GM06990 (cell line): ENCODE data around the gene FTO.

Source experiments
- DNase-seq: peaks from one replicate; pipeline ENCODE4 v3.0.0-alpha.2; 2011; ENCODE audit not compliant: insufficient read length; ENCODE audit errors: extremely low read depth
- H3K27me3 ChIP-seq: replicated peaks from 2 replicates; pipeline ENCODE4 v1.6.0; 2011; ENCODE audit warnings: low read length; ENCODE audit not compliant: control insufficient read depth, insufficient read depth
- H3K36me3 ChIP-seq: 2 replicates; pipeline ENCODE4 v1.5.1; 2011; ENCODE audit warnings: low read length; ENCODE audit not compliant: control insufficient read depth, insufficient read depth
- H3K4me3 ChIP-seq: replicated peaks from 2 replicates; pipeline ENCODE4 v1.5.1; 2011; ENCODE audit warnings: low read depth, mild to moderate bottlenecking, control low read depth, low read length
- TF ChIP-seq, protein P1 (sequence below): IDR thresholded peaks from 2 replicates; pipeline ENCODE4 v1.5.1; 2011; ENCODE audit warnings: low read length, control low read depth, mild to moderate bottlenecking, inconsistent platforms; ENCODE audit not compliant: insufficient read depth, poor library complexity, severe bottlenecking

FTO gene

DNA sequence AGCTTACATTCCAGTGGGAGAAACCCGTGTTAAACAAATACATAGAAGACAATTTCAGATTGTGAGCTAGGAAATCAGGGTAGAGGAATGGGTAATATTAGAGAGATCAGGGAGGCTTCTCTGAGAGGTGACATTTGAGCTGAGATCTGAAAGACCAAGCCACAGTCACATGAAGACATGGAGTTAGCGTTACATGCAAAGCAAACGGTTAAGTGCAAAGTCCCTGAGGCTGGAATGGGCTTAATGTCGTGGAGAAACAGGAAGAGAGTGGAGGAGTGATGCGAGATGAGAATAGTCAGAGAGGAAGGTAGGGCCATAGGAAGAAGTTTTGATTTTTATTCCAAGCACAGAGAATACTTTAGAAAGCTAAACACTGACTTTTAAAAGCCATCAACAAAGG is 336.5 kb downstream of the FTO start:
- Histone ChIP-seq H3K27me3 (no peaks in the 10 kb centered on the region), H3K4me3 (no peak overlapping the region), H3K36me3 (no peaks in the 10 kb centered on the region)
- TF ChIP-seq, protein P1, sequence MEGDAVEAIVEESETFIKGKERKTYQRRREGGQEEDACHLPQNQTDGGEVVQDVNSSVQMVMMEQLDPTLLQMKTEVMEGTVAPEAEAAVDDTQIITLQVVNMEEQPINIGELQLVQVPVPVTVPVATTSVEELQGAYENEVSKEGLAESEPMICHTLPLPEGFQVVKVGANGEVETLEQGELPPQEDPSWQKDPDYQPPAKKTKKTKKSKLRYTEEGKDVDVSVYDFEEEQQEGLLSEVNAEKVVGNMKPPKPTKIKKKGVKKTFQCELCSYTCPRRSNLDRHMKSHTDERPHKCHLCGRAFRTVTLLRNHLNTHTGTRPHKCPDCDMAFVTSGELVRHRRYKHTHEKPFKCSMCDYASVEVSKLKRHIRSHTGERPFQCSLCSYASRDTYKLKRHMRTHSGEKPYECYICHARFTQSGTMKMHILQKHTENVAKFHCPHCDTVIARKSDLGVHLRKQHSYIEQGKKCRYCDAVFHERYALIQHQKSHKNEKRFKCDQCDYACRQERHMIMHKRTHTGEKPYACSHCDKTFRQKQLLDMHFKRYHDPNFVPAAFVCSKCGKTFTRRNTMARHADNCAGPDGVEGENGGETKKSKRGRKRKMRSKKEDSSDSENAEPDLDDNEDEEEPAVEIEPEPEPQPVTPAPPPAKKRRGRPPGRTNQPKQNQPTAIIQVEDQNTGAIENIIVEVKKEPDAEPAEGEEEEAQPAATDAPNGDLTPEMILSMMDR = no peak
- DNase-seq = no peak

DNA sequence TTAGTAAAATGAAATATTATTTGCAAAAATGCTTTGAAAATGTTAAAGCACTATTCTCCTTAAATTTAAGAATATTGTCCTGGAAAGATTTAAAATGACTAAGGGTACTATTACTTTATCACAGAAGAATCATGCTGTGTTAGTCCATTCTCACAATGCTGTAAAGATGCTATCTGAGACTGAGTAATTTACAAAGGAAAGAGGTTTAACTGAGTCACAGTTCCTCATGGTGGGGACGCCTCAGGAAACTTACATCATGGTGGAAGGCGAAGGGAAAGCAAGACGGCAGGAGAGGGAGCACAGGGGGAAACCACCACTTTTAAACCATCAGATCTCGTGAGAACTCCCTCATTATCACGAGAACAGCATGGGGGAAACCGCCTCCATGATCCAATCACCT is 337.0 kb downstream of the FTO start:
- no peak overlapping the region for H3K4me3 ChIP-seq
- H3K36me3 ChIP-seq = no peaks in the 10 kb centered on the region
- TF ChIP-seq, protein P1 = no peak
- no peaks in the 10 kb centered on the region for H3K27me3 ChIP-seq
- no peak for DNase-seq

DNA sequence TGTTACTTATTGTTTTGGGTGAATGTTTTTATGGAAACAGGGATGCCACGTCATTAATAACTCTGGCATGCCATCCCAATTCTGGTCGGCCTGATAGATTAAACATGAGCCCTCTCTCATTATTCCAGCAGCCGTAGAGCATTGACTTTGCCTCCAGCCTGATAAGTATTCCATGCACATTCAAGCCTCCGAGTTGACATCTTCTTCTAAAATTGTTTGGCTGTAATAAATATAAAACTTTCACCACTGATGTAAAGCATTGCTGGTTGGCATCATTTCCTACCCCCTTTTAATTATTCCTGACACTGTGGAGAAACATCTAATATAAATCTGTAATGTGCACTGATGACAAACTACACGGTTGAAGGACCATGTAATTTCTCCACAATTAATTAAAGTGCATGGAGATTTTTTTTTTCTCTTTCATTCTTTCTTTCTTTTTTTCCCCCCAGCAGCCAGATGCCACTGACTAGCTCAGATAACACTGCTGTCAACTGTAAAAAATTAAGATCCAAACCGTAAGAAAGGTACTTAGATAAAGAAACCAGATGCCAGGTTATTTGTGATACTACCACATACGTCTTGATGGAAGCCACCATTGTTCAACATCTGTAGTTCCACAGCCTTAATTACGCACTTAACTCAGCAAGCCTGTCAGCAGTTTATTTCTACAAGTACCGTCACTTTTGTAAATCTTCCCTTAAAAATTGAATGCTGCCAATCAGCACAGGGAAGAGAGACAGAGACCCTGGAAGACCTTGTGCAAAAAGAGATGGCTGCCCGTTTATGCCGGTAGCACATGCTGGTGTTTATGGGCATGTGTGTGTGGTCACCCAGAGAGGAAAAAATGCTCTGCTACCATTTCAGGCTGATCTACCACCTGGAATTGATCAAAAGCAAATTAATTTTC is 344.9 kb downstream of the FTO start:
- no peak for DNase-seq
- Histone ChIP-seq H3K4me3 (no peak overlapping the region), H3K36me3 (no peaks in the 10 kb centered on the region), H3K27me3 (no peaks in the 10 kb centered on the region)
- TF ChIP-seq, protein P1 = no peak

DNA sequence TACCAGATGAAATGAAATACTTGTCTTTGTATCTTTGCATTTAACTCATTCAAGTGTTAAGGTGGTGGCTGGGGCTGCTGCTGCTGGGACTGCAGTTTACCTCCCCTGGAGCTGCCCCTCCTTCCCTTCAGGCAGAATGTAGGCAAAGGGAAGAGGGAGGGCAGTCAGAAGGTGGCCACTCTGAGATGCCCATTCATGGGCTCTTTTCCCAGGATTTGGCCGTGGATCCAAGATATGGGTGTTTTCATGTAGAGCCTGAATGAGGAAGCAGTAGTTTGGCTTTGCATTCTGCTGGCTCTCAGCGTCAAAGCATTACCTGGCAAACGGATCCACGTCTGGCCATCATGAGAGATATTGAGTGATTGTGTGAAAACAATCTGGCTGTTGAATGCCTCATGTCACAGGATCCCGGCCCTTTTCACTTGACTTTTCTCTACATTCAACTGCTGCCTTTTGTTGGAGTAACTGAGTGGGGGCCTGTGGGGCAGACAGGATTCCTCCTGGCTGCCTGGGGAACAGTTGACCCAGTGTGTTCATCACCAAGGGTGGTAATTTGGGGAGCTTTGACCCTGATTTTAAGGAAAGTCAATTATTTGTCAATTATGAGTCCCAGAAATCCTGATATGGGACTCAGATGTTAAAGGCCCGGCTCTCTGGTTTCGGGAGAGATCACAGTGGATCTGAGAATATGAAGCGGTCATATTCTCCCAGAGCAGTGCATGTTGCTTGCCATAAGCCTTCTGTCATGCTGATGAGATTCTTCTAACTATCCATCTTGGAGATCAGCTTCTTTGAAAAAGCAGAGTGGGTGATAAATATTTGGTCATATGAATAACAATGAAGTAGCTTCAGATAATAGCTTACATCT is 345.9 kb downstream of the FTO start:
- no peak overlapping the region for H3K4me3 ChIP-seq

DNA sequence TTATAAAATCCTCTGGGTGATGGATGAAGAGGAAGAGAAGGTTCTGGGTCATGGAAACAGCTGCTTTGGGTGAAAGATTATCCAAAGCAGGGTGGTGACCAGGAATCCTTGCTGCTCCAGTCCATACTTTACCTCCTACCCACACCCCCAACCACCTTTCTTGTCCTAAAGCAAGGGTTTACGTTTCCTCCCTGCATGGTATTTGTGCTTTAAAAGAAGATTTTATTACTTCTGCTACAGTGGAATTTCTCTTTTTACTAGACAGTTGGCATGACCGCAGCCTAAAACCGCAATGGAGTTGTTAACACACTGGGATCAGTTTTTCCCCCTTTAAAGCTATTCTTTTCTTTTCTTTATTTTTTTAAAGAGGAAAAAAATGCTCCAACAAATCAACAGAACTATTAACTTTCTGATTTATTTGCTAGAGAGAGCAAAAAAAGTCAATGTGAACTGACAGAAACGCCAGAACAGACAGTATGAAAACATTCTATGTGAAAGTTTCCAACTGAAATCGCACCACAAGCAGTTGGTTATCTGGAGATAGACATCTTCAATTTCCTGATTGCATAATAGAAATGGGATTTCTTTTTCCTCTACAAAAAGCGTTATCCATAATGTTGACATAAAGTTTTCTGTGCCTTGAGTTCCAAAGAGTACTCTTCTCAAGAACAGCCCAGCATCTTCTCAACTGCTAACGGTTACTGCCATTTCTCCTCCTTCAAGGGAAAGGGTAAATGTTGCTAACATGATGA is 346.7 kb downstream of the FTO start:
- Histone ChIP-seq H3K4me3 (no peak overlapping the region), H3K36me3 (no peaks in the 10 kb centered on the region), H3K27me3 (no peaks in the 10 kb centered on the region)
- no peak for DNase-seq
- TF ChIP-seq, protein P1 = no peak

More for the DNA sequence above, 345.9 kb downstream of the FTO start:
- TF ChIP-seq, protein P1 = no peak
- no peaks in the 10 kb centered on the region for H3K36me3 ChIP-seq
- H3K27me3 ChIP-seq = no peaks in the 10 kb centered on the region
- no peak for DNase-seq
